Endometrial microvascular endothelial cells (primary cell): Measurements from ENCODE around the gene TMEM245. TPM values are rescaled to one million over a fixed set of nuclear protein-coding genes. Genes with fewer than 3 reads are reported as not detected.
"Not testable (repeated sequence)": the region's sequence is repeated elsewhere in the genome, so short reads cannot be mapped to it uniquely, and the experiment has no call there.

Source experiments
- in situ Hi-C: cut with HindIII; loops from 2 replicates; pipeline ENCODE4 v1.10.0; 2017; ENCODE audit warnings: low sequenced_read_pairs, low pct_unique_long_range_greater_than_20kb; ENCODE audit errors: inconsistent ontology term
- total RNA-seq: library from RNA; depleted of rRNA; stranded (reverse); fragments of >200 nt; gene quantifications from one replicate; pipeline ENCODE4 v1.2.3, GENCODE V29; 2015; ENCODE audit errors: inconsistent ontology term

Gene TMEM245
- total RNA-seq, 1 donor from 2014 or later = 32.5 TPM

DNA sequence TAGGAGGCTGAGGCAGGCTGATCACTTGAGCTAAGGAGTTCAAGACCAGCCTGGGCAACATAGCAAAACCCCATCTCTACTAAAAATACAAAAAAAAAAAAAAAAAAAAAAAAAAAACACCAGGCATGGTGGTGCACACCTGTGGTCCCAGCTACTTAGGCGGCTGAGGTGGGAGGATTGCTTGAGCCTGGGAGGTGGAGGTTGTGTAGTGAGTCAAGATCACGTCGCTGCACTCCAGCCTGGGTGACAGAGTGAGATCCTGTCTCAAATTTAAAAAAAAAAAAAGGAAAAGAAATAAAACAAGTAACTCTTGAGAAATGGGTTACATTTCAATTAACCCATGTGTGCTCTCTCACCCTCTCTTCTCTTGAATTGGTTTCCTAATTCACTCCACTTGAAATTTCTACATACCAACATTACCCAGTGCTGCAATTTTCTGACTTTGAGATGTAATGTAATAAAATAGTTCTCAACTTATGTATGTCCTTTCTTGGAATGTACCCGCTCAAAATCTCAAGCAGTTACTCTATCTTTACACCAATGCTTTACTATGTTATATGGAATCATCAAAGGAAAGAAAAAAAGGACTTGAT is 35.8 kb downstream of the TMEM245 start:
- in situ Hi-C loops = no loop called here

DNA sequence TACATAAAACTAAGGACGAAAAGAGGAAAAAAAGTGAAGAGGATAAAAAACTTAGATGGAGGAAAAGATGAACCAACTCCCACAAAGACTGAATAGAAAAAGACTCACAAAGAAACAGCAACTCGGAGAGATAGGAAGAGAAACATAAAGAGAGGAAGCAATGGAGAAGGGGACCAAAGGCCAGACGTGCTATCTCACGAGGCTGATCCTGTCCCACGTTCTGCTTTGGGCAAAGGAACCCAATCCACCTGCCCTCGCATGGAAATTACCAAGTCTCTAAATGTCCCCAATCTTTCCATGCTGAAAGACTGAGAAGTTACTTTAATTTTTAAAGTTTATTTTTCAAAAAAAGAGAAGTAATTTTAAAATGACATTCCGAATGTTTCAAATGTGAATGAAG is 36.6 kb downstream of the TMEM245 start:
- in situ Hi-C loops = no loop called here

DNA sequence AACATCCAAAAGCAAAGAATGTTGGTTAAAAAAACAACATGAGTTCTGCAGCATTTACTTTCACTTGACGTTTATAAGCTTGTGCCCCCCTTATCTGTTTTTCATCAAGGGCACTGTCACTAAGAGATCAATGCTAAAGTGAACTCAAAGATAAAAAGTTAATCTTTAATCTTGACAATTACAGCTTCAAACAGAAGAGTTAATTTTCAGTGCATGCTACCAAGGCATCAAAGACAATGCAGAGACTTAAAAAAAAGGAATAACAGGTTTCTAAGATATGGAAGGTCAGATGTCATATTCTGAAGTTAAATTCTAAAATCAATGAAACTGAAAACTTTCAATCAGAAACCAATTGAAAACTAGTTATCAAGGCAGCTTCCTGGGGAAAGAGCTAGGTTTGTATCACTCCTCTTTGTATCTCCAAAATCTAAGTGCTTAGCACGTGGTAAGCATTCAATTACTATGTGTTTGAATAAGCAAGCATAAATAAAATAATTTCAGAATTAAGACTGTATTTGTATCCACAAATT is 37.6 kb downstream of the TMEM245 start:
- in situ Hi-C loops = no loop called here

DNA sequence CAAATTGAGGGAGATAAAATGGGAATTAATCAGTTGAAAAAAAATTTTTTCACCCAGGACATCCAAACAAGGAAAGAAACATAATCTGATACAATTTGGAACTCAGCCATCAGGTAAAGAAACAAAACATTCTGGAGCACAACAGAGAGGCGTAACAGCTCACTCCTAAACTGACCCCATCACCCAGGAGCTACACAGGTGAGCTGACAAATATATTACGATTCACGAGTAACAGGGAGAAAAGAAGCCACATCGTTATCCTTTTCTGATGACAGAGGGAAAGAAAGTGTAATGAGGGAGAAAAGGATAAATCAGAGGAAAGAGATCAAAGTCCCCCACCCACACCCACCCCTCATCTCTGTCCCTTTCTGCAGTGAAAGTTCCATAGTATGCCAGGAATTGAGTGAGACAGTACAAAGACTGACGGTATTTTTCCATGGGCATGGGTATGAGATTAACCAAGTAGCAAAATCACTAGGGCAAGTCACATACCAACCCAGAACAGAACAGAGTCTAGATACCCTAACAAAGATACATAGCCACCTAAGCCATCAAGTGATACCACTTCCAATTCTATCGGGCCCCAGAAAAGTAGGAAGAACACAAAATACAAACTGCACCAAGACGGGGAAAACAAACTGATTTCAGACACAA is 45.4 kb downstream of the TMEM245 start:
- in situ Hi-C loops = no loop called here

GRCh38 chr9:109072821-109073435 is 46.8 kb downstream of the TMEM245 start:
- in situ Hi-C loops = no loop called here

DNA sequence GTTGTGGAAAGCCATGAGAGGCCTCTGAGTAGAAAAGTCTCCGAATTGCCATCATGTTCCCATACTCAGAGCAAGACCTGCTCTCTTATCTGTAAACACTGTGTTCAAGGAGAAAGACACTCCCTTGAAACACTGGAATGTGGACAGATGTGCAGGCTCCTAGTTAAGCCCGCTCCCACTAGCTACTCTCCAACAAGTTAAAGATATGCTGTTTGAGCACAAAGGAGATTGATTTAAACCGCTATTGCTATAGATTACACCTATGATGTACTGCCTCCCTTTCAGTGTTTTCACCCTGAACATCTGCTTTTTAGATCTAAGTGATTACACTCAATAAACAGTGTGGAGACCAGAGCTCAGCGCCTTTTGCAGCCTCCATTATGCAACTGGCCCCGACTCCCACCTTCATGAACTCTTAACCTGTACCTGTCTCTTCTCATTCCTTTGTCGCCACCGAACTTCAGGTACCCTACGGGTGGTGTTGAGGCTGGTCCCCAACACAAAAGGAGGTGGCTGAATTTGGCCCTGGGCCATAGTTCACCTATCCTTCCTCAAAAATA is 47.5 kb downstream of the TMEM245 start:
- in situ Hi-C loops = no loop called here

DNA sequence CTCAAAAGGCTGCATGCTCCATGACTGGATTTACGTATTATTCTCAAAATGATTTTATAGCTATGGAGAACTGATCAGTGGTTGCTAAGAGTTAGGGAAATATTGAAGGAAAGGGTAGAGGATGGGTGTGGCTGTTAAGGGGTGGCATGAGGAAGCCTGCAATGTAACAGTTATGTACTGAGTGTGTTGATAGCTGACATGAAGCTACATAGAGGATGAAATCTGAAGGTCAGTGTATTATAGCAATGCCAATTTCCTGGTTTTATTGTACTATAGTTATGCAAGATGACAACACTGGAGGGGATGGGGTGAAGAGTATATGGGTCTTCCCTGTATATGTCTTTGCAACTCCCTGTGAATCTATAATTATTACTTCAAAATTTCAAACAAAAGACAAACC is 51.0 kb downstream of the TMEM245 start:
- in situ Hi-C loops = no loop called here

- in situ Hi-C loops = no loop called here
Observed at GRCh38 chr9:109064963-109065702, 54.6 kb downstream of the TMEM245 start.

- in situ Hi-C loops = no loop called here
Observed at GRCh38 chr9:109063760-109064159, 56.0 kb downstream of the TMEM245 start.

GRCh38 chr9:109062543-109062942 is 57.2 kb downstream of the TMEM245 start:
- in situ Hi-C loops = no loop called here

GRCh38 chr9:109060191-109060590 is 59.6 kb downstream of the TMEM245 start:
- in situ Hi-C loops = no loop called here

- in situ Hi-C loops = not testable (repeated sequence)
Observed at GRCh38 chr9:109053121-109053520, 66.6 kb downstream of the TMEM245 start.

GRCh38 chr9:109052416-109052815 is 67.3 kb downstream of the TMEM245 start:
- in situ Hi-C loops = no loop called here

GRCh38 chr9:109051733-109052132 is 68.0 kb downstream of the TMEM245 start:
- in situ Hi-C loops = no loop called here

DNA sequence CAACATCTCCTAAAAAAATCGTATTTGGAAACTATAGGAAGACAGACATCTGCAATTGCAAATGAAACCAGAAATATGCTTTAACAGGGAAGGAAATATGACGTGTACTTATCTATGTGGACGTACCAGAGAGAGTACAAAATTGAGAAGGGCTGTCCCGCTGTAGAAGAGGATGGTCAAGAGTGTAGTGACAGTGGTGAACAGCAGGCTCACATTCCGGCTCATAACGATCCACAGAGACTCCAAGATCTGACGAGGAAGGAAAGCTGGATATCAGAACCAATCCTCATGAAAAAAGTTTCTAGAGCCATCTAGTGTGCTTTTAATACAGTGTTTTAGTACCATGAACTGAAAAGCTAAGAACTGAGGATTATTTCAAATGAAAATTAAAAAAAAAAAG is 69.3 kb downstream of the TMEM245 start:
- in situ Hi-C loops = no loop called here

DNA sequence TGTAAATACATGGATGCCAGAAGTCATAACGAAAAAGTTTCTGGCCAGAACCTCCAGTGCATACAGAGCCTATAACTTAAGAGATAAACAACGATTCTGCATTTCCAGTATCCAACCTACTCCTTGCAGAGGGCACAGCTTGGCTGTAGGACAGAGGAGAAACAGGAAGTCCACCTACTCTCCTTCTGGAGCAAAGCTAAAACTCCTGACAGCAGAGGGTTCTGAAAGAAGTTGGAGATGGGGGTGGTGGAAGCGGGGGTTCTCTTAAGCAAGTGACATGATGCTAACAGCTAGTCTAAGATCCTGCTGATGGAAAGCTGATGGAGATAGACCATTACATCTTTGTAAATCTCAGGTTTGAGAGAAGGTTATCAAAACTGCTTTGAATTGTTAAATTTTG is 70.9 kb downstream of the TMEM245 start:
- in situ Hi-C loops = no loop called here

GRCh38 chr9:109047259-109047658 is 72.5 kb downstream of the TMEM245 start:
- in situ Hi-C loops = no loop called here

DNA sequence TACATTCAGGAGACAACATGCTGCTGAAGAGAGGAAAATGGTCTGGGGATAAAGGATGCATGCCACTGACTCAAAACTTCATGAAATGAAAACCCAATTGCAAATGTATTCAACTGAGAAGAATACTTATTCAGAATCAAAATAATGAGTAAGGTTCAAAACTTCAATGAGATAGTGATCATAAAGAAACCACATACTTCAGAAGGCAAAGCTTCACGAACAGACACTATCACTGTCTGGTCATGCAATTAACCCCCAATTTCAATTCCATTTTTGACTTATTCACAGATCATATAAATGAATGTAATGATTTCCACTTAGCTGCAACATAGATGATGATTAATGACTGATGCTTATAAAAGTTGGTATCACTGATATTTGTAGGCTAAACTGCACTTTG is 73.4 kb downstream of the TMEM245 start:
- in situ Hi-C loops = no loop called here

GRCh38 chr9:109043578-109043977 is 76.2 kb downstream of the TMEM245 start:
- in situ Hi-C loops = no loop called here
